Measurements from ENCODE around the gene ANKRD33B.
A peak's percentile ranks its signal among the peaks of the same experiment; 100 is the strongest.
"Not testable (repeated sequence)": the region's sequence is repeated elsewhere in the genome, so short reads cannot be mapped to it uniquely, and the experiment has no call there.

The ANKRD33B gene

DNA sequence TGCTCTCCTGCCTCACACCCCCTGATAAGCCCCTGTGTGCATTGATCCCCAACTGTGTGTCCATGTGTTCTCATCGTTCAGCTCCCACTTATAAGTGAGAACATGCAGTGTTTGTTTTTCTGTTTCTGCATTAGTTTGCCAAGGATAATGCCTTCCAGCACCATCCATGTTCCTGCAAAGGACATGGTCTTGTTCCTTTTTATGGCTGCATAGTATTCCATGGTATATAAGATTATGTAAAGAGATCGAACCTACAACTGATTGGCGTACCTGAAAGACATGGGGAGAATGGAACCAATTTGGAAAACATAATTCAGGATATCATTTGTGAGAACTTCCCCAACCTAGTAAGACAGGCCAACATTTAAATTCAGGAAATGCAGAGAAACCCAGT lies 32.4 kb downstream of the ANKRD33B start:
- DNase-seq = no peak

DNA sequence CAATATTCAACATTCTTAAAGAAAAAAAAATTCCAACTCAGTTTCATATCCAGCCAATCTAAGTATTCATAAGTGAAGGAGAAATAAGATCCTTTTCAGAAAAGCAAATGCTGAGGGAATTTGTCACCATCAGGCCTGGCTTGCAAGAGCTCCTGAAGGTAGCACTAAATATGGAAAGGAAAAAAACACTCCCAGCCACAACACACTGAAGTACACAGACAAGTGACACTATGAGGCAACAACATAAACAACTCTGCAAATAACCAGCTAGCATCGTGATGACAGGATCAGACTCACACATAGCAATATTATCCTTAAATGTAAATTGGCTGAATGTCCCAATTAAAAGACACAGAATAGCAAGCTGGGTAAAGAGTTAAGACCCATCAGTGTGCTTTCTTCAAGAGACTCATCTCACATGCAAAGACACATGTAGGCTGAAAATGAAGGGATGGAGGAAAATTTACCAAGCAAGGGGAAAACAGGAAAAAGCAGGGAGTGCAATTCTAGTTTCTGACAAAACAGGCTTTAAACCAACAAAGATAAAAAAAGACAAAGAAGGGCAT lies 33.1 kb downstream of the ANKRD33B start:
- DNase-seq = no peak

DNA sequence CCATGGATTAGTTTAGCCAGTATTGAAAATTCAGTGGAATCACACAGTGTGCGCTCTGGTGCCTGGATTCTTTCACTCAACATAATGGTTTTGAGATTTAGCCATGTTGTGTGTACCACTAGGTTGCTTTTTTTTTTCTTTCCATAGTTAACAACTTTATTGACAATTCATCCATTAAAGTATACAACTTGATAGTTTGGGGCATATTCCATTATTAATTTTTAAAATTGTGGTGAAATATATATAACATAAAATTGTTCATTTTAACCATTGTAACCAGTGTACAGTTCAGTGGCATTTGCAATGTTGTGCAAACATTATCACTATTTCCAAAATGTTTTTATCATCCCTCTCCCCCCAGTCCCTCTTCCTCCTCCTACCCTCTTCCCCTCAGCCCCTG lies 35.2 kb downstream of the ANKRD33B start:
- DNase-seq = no peak

DNA sequence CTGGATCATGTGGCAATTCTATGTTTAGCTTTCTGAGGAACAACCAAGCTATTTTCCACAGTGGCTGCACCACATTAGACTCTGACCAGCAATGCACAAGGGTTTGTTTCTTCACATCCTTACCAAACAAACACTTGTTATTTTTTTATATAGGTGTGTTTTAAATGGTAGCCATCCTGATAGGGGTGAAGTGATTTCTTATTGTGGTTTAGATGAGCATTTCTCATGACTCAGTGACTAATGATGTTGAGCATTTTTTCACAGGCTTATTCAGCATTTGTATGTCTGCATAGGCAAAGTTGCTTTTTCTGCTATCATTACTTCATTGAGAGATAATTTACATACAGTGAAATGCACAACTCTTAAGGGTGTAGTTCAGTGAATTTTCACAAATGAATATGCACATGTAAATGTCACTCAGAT lies 36.0 kb downstream of the ANKRD33B start:
- DNase-seq = no peak

DNA sequence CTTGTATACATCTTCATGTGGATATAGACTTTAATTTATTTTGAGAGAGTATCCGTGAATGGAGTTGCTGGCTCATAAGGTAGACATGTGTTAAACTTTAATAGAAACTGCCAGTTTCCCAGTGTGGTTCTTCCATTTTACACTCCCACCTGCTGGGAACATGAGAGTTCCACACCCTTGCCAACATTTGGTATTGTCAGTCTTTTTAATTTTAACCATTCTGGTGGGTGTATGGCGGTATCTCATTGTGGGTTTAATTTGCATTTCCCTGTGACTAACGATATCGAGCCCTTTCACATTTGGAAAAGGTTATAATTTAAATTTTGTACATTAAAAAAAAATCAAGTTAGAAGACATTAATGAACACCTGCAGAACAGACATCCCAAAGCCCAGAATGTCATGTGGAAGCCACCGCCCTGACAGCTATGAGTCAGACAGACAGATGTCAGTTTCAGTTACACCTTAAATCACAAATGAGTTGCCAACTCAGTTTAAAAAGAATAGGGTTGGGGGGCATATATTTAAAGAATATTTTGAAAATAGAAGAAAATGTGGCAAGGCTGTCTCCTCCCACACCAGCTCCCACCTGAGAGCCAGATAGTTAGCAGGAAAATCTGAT lies 36.9 kb downstream of the ANKRD33B start:
- DNase-seq = peak; percentile 54

DNA sequence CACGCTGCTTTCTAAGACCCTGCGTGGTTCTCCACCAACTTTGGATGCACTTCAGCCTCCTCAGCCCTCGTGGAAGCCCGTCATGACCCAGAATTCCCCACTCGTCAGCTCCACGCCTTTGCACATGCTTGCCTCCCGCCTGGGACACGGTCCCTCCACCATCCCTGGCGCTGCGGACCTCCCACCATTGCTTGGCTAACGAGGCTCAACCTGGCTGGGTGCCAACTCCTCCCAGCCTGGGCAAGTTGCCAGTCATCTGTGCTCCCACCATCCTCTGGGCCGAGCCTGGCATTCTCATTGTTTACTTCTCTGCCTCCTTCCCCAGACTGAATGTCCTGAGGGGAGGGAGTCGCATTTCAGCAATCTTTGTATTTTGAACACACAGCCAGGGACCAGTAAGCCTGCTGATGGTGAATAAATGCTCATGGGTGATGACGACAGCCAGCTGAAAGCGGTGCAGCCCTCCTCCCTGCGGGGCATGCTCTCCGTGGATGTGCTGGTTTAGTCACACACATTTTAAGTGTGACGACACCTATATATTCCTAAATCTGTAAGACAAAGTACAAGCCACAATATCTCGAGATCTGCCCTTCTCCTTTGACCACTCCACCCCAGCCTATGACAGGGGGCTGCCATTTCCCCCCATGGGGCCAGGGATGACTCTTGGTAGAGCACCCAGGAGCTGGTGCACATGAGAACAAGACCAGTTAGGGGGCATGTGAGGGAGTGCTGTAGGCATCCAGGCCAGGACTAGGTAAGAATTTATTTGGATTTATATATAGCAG lies 37.6 kb downstream of the ANKRD33B start:
- peak; percentile 99 for DNase-seq

DNA sequence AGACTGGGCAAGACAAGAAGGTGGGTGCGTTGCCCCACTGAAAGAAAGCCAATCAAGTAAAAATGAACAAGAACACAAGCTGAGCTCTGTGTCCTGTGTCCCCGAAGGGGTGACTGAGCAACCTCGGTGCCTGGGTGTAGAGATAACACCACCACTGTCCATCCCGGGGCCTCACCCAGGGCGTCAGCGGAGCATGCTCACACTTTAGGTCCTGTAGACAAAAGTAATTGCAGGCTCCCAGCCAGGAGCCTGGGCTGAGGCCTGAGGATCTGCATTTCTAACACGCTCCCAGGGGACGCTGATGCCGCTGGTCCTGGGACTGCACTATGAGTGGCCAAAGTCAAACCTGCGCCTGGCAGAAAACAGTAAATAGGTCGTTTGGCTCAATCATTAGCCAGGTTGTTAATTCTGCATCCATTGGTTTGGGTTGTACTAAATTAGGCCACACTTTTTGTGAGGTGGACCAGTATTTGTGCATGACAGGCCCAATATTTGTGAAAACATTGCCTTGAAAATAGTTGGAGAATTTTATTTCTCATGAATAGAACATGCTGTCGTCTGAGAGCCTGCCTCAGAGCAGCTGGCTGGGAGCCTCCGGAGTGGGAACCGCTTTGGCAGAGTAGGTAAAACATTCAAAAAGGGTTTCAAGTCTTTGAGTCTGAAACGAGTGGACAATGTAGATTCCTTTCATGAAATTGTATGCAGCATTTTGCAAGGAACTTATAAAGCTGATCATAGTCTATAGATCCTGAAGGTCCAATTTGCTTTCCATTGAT lies 38.3 kb downstream of the ANKRD33B start:
- DNase-seq = peak; percentile 39

DNA sequence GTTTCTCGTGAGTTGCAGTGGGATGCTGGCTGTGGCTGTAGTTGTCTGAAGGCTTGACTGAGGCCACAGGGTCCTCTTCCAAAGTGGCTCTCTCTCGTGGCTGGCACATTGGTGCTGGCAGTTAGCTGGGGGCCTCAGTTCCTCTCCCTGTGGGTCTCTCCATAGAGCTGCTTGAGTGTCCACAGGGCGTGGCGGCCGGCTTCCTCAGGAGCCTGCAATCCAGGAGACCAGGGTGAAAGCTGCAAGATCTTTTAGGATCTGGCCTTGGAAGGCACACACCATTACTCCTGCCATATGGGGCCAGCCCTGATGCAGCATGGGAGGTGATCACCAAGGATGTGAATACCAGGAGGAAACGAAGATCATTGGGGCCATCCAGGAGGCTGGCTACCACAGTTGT lies 41.1 kb downstream of the ANKRD33B start:
- no peak for DNase-seq

DNA sequence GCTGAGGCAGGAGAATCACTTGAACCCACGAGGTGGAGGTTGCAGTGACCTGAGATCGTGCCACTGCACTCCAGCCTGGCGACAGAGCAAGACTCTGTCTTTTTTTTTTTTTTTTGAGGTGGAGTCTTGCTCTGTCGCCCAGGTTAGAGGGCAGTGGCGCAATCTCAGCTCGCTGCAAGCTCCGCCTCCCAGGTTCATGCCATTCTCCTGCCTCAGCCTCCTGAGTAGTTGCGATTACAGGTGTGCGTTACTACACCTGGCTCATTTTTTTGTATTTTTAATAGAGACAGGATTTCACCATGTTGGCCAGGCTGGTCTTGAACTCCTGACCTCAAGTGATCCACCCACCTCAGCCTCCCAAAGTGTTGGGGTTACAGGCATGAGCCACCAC lies 42.8 kb downstream of the ANKRD33B start:
- DNase-seq = not testable (repeated sequence)

DNA sequence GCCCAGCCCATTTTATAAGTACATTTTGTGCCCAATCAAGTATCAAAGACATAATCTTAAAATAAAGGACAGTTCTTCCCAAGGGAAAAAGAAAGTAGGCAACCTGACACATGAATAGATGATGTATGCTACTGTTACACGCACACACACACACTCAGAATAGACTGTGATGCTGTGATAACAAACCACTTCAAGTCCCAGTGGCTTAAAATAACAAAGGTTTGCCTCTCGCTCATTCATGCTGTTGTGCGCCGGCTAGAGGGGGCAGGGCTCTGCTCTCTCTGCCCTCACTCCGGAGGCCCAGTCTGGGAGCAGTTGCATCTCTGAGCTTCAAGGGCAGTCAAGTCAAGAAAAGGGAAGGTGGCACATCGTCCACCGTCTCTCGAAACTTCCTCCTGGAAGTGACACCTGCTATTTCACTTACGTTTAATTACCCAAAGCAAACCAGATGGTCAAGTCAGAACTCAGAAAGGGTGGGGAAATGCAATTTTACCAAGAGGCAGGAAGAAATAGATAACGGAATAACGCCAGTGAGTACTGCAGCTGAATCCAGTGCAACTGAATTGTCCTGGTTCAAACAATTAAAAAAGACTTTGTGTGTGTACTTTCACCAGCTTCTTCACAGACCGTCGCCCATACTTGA lies 43.3 kb downstream of the ANKRD33B start:
- DNase-seq = peak; percentile 74

DNA sequence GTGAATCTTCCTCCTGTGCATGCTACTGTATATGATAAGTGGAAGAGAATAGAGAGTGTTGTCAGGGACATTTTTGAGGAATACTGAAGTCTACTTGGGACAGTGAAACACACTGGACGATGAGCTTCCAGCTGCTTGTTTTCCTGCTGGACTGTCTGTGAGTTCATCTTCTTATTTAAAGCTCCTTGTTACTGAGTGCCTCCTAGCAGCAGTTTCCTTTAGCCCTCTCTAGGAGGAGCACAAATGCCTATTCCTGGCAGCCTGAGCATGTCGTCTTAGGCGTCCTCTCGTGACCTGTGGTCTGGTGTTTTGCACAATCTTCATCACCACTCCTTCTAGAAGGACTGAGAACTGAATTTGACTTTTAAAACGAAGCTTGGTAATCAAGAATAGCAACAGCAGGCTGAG lies 43.8 kb downstream of the ANKRD33B start:
- no peak for DNase-seq

DNA sequence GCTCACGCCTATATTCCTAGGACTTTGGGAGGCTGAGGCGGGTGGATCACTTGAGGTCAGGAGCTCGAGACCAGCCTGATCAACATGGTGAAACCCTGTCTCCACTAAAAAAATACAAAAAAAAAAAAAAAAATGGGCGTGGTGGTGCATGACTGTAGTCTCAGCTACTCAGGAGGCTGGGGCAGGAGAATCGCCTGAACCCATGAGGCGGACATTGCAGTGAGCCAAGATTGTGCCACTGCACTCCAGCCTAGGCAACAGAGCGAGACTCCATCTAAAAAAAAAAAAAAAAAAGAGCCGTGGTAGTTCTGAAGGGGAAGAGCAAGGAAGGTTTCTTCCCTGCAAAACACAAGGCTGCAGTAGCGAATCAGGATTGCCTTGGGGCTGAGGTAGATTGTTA lies 44.2 kb downstream of the ANKRD33B start:
- DNase-seq = not testable (repeated sequence)

DNA sequence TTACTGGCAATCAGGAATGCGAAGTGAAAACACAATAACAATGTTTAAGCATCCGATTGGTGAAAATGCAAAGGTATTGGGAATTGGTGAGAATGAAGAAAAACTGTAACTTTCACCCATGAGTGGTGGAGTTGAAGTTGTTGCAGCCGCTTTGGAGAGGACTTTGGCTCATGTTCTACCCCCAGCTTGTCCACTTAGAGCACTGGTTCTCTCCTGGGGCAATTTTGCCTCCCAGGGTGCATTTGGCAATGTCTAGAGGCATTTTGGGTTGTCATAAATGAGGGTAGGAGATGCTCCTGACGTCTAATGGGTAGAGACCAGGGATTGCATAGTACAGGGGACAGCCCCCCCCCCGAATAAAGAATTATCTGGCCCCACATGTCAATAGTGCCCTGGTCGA lies 46.2 kb downstream of the ANKRD33B start:
- DNase-seq = no peak

DNA sequence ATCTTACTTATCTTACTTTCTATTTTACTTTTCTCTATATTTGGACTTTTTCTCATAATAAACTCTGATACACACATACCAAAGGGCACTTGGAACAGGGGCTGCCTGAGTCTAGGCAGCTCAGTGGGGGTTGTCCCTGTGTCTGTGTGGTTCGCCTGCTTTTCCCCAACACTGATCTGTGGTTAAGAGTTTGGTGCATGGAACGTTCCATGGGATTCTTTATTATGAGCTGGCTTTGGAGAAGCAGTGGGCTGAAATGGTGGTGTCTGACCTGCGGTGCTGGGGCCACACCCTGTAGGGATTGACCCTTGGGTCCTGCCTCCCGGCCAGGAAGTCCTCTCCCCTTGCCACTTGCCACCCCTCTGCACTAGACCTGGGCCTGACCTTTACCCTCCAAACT lies 47.4 kb downstream of the ANKRD33B start:
- DNase-seq = no peak

DNA sequence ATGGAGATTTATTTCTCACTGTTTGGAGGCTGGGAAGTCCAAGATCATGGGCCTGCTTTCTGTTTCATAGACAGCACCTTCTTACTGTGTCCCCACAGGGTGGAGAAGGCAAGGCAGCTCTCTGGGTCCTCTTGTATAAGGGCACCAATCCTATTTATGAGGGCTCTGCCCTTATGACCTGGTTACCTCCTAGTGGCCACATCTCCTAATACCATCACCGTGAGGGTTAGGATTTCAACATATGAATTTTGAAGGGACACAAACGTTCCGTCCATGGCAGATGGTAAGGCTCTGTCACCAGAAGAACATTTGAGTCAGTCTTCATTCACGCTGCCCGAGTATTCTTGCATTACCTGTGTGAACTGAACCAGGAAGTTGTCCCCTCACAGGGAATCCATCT lies 48.4 kb downstream of the ANKRD33B start:
- no peak for DNase-seq

DNA sequence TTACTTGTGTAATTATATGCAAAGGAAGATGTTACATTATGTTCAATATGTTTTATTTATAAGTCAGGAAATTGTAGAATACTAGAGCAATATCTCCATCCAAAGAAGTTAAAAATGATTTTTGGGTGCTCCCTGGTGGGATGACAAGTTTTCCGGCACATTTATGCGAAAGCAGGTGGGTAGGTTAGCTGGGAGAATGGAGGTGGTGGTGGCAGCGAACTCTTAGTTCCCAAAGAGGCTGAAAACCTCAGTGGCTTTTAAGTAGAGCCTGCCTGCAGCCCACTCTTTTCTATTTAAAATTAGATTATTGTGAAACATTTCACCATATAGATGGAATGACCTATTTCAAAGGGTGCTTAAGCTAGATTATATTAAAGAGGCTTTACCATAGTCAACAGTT lies 51.8 kb downstream of the ANKRD33B start:
- no peak for DNase-seq

DNA sequence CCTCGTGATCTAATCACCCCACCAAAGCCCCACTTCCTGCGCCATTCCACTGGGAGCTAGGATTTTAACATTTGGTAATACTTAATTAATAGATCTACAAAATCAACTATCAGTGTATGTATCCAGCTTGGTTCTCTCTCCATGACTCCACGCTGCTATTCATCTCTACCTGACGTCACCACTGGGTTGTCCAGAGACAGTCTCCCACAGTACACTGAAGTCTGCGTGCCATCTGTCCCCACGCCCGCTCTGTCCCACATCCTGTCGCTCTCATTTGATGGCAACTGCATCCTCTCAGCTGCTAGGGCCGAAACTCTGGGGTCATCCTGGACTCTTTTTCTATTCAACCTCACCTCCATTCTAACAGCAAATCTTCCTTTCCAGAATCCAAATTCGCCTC lies 53.2 kb downstream of the ANKRD33B start:
- no peak for DNase-seq

DNA sequence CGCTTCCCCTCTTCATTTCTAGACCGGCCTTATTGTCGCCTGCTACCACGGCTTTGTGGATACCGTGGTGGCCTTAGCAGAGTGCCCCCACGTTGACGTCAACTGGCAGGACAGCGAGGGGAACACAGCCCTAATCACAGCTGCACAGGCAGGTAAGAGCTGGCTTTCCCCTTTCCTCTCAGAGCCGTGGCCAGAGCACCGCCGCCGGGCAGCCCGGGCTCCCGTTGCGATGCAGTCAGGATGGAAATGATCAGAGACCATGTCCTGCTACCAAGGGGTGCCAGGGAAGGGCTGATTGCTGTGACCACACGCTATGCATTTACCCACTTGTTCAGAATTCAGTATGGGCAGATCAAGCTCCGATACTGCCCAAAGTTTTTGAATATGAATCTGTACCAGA lies 54.4 kb downstream of the ANKRD33B start:
- DNase-seq = no peak

DNA sequence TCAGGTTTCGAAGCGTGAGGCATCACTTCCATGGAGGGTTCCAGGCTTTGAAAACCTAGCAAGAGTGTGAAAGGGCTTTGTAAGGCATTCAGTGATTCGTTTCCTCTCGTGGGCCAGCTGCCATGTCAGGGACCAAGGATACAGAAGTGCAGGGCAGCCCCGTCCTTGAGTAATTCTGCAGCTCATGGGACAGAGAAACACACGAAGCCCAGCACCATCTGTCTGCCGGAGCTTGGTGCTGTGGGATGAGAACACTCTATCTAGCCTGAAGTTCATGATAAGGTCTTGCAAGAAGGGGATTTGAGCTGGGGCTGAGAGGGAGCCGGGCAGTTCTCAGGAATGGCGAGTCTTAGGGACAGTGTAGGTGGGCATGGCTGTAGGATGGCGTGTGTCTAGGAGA lies 55.8 kb downstream of the ANKRD33B start:
- no peak for DNase-seq

DNA sequence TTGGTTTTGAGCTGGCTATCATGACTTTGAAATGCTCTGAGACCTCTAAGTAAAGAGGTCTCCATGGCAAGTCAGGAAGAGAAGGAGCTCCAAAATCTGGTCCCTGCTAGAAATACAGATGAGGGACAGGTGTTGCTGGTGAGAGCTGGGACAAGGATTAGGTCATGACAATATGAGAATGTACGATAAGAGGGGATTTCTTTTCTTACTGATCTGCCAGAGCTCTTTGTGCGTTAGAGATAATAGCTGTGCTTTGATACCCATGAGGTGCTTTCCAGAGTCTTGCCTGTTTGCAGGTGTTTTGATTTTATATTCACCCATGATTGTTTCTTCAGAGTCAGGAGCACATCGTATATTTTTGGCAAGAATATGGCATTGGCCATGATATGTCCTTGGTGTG lies 56.5 kb downstream of the ANKRD33B start:
- no peak for DNase-seq

DNA sequence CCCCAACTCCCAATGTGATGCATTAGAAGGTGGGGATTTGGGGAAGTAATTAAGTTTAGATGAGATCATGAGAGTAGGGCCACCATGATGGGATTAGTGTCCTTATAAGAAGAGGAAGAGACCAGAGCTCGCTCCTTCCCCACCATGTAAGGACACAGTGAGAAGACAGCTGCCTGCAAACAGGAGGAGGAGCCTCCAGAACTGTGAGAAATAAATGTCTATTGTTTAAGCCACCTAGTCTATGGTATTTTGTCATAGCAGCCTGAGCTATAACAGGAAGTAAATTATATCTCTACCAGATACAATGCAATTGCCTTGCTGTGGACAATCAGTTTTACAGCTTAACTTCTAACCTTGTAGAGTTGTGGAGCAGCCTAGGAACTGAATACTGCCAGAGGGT lies 58.0 kb downstream of the ANKRD33B start:
- no peak for DNase-seq

DNA sequence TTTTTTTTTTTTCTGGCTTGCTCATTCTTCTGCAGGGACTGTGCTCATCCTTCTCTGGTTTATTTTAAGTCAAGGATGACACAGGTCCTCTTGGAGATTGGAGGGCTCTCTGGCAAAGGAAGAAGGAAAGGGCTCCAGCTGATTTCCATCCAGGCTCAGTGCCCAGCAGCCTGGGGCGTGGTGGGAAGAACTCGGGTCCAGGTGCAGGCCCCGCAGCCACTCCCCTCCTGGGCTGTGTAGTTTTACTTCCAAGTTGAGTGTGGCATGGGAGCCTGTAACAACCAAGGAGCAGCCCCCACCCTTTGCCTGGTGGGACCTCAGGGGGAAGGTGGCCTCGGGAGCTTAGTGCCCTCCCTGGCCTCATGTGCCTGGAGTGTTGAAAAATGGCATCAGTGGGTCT lies 58.9 kb downstream of the ANKRD33B start:
- peak; percentile 28 for DNase-seq

DNA sequence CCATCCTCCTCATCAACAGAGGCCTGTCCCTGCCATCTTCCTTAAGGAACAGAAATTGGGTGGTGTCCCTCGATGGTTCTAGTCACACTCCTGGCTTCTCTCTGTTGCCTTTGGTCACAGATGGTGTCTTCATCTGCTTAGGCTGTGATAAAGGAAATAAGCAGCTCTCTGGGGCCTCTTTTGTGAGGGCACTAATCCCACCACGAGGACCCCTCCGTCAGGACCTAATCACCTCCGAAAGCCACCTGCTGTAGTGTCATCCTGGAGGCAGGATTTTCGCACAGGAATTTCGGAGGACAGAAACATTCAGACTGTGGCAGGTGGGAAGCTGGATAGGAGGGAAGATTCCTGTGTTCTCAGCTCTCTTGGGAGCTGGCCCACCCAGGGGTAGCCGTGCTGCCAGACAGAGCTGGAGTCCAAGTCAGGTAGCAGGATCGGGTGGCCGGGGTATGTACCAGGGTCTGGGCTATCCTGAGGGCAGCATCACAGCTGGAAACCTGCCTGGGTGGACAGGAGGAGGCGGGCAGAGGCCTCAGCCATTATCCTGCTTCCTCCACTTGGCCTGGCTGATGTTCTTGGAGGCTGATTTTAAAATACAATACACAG lies 59.5 kb downstream of the ANKRD33B start:
- no peak for DNase-seq
